Measurements from ENCODE around the gene ASB11.

ASB11 gene

DNA sequence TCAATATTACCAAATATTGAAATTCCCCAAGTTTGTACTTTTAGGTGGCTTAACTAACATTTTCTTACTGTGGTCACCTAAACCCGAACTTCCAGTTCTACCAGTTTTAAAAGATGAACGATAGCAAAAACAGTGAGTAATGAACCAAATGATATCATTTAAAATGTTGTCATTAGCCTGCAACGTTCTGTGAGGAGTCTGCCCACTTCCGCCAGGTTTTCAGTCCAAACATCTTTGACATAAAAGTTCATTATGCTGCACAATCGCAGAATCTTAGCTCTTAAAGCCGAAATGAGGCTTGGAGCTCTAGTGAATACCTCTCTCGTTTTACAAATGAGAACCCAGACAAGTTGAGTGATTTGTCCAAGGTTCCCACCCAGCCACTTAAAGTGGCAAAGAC is 19.1 kb upstream of the ASB11 start:
- no peak for TF ChIP-seq CTCF (IDR thresholded peaks at IDR 0.05; ENCODE audit: low read depth, low read length)
- in situ Hi-C loops (cut with HindIII; ENCODE audit: low sequenced_read_pairs), result no loop called here
- DNase-seq (ENCODE audit: low read depth, low spot score), result peak; percentile 19
- H3K4me3 ChIP-seq (ENCODE audit: low read depth, low read length), result peak overlapping the region; percentile 63

DNA sequence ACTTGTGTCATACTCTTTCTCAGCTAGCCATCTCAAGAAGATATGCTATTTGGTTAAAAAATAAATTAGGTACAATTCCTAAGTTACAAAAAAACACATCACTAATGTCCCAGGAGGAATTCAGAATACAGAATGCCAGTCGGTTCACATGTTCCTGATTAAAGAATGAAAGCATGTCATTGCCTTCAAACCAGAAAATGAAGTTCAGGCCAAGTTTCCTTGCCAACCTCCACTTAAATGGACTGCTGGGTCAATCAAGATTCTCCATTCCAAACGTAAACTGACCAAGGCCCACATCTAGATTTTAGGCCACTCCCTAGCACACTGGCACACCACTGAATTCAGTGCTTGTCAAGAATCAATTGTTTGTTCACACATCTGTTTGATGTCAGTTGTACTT is 13.4 kb upstream of the ASB11 start:
- TF ChIP-seq CTCF (IDR thresholded peaks at IDR 0.05; ENCODE audit: low read depth, low read length), result no peak
- DNase-seq (ENCODE audit: low read depth, low spot score), result no peak
- no peak overlapping the region for H3K4me3 ChIP-seq (ENCODE audit: low read depth, low read length)
- in situ Hi-C loops (cut with HindIII; ENCODE audit: low sequenced_read_pairs), result no loop called here

GRCh38 chrX:15328131-15328530 is 12.7 kb upstream of the ASB11 start:
- TF ChIP-seq CTCF (IDR thresholded peaks at IDR 0.05; ENCODE audit: low read depth, low read length), result no peak
- H3K4me3 ChIP-seq (ENCODE audit: low read depth, low read length), result no peak overlapping the region
- no peak for DNase-seq (ENCODE audit: low read depth, low spot score)
- in situ Hi-C loops (cut with HindIII; ENCODE audit: low sequenced_read_pairs), result no loop called here

GRCh38 chrX:15322472-15322871 is 7.0 kb upstream of the ASB11 start:
- TF ChIP-seq CTCF (IDR thresholded peaks at IDR 0.05; ENCODE audit: low read depth, low read length), result no peak
- no peak overlapping the region for H3K4me3 ChIP-seq (ENCODE audit: low read depth, low read length)
- in situ Hi-C loops (cut with HindIII; ENCODE audit: low sequenced_read_pairs), result no loop called here
- no peak for DNase-seq (ENCODE audit: low read depth, low spot score)

GRCh38 chrX:15322072-15322471 is 6.6 kb upstream of the ASB11 start:
- no peak for TF ChIP-seq CTCF (IDR thresholded peaks at IDR 0.05; ENCODE audit: low read depth, low read length)
- in situ Hi-C loops (cut with HindIII; ENCODE audit: low sequenced_read_pairs), result no loop called here
- no peak for DNase-seq (ENCODE audit: low read depth, low spot score)
- H3K4me3 ChIP-seq (ENCODE audit: low read depth, low read length), result no peak overlapping the region

DNA sequence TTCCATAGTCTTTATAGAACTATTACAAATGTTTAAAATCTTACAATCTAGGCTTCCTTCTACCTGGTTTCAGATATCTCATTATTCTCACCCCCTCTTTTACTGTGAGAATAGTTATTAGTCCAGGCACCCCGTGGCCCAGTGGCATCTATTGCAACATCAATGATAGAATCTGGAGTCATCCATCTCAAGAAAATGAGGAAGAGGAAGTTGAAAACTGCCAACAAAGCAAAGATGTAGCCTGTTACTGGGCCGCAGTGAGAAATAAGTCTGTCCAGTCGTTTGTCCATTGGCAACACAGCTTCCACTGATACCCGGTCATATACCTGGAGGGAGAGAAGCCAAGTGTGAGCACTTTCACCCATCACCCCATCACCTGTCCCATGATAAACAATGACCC is 6.0 kb upstream of the ASB11 start:
- in situ Hi-C loops (cut with HindIII; ENCODE audit: low sequenced_read_pairs), result no loop called here
- H3K4me3 ChIP-seq (ENCODE audit: low read depth, low read length), result no peak overlapping the region
- no peak for TF ChIP-seq CTCF (IDR thresholded peaks at IDR 0.05; ENCODE audit: low read depth, low read length)
- DNase-seq (ENCODE audit: low read depth, low spot score), result no peak

DNA sequence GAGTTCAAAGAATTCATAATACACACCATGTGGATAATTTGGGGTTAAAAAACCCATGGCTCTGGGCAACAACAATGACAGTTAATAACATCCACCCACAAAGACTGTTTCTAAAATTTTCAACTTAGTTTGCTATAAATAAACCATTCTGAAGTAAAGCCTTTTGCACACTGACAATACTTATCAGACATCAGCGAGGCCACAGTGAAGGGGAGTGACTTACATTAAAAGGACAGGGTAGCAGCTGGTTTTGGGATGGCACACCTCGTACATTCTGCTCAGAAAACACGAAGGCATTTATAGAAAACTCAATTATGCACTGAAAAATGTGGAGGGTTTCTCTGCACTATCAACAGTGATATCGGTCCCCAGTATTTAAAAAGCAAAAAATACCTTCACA is 4.9 kb upstream of the ASB11 start:
- in situ Hi-C loops (cut with HindIII; ENCODE audit: low sequenced_read_pairs), result no loop called here
- H3K4me3 ChIP-seq (ENCODE audit: low read depth, low read length), result no peak overlapping the region
- no peak for TF ChIP-seq CTCF (IDR thresholded peaks at IDR 0.05; ENCODE audit: low read depth, low read length)
- DNase-seq (ENCODE audit: low read depth, low spot score), result no peak
